ENCODE results near the gene BNC1. TPM values are rescaled to one million over a fixed set of nuclear protein-coding genes. Genes with fewer than 3 reads are reported as not detected.

BNC1 gene
- total RNA-seq, 3 donors from 2014 or later, result not detected

Other genes with a start within 250 kb of the BNC1 start
- gene BTBD1, start 217.4 kb downstream of the BNC1 start, total RNA-seq, result 10 to 100 TPM; 45.6 to 47.9 (median 46.7) TPM
- under 1 TPM; 0.38 to 0.63 (median 0.40) TPM for gene TM6SF1, start 177.0 kb downstream of the BNC1 start, total RNA-seq
- gene HDGFL3, start 76.8 kb downstream of the BNC1 start, total RNA-seq, result 10 to 100 TPM in 1 of 3 donors, 1 to 10 TPM in 2; 3.4 to 10.9 (median 3.9) TPM
- not detected for gene SH3GL3, start 162.7 kb upstream of the BNC1 start, total RNA-seq